IPS-20b (cell line): ENCODE measurements around the gene BIN1.

Source experiments
- H3K27ac ChIP-seq: one replicate; pipeline ENCODE4 v1.5.1; 2013; ENCODE audit warnings: low read length
- H3K27me3 ChIP-seq: 2 replicates; pipeline ENCODE4 v1.6.1; 2013; ENCODE audit warnings: mild to moderate bottlenecking, low read length, inconsistent platforms; ENCODE audit not compliant: insufficient read depth
- H3K36me3 ChIP-seq: 2 replicates; pipeline ENCODE4 v1.6.1; 2013; ENCODE audit warnings: low read depth, mild to moderate bottlenecking, inconsistent platforms, low read length, moderate library complexity; ENCODE audit not compliant: insufficient read depth
- H3K4me1 ChIP-seq: 2 replicates; pipeline ENCODE4 v1.6.1; 2013; ENCODE audit warnings: mild to moderate bottlenecking, control low read depth, inconsistent platforms, low read length, moderate library complexity; ENCODE audit not compliant: insufficient read depth
- H3K4me3 ChIP-seq: 2 replicates; pipeline ENCODE4 v1.5.1; 2013; ENCODE audit warnings: mild to moderate bottlenecking, low read length, inconsistent platforms
- H3K9ac ChIP-seq: 2 replicates; pipeline ENCODE4 v1.6.1; 2013; ENCODE audit warnings: low read depth, mild to moderate bottlenecking, inconsistent platforms, low read length, moderate library complexity
- H3K9me3 ChIP-seq: 2 replicates; pipeline ENCODE4 v1.6.1; 2013; ENCODE audit warnings: mild to moderate bottlenecking, low read depth, low read length, inconsistent platforms; ENCODE audit not compliant: insufficient read depth

Gene BIN1

GRCh38 chr2:127001751-127002150 is 105.2 kb downstream of the BIN1 start:
- Histone ChIP-seq H3K27me3 (no peaks in the 10 kb centered on the region), H3K9me3 (no peaks in the 10 kb centered on the region), H3K4me1 (peaks cover 10% of the 10 kb centered on the region; the same call in 1 of the 2 replicates), H3K36me3 (no peaks in the 10 kb centered on the region), H3K9ac (no peak overlapping the region), H3K4me3 (no peak overlapping the region), H3K27ac (no peak overlapping the region)

DNA sequence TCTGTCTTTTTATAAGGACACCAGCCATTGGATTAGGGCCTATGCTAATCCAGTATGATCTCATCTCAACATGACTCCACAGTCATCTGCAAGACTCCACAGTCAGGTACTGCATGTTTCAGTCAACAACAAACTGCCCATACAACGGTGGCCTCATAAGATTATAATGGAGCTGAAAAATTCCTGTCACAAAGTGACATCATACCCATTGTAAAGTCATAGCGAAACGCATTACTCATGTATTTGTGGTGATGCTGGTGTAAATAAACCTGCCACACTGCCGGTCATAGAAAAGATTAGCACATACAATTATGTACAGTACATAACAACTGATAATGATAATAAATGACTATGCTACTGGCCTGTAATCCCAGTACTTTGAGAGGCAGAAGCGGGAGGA is 106.0 kb downstream of the BIN1 start:
- Histone ChIP-seq H3K27ac (no peak overlapping the region), H3K4me3 (no peak overlapping the region), H3K9ac (no peak overlapping the region), H3K36me3 (no peaks in the 10 kb centered on the region), H3K9me3 (no peaks in the 10 kb centered on the region), H3K27me3 (no peaks in the 10 kb centered on the region), H3K4me1 (peaks cover 10% of the 10 kb centered on the region; the same call in 1 of the 2 replicates)

GRCh38 chr2:127000194-127000593 is 106.8 kb downstream of the BIN1 start:
- Histone ChIP-seq H3K27ac (no peak overlapping the region), H3K27me3 (no peaks in the 10 kb centered on the region), H3K4me1 (peaks cover 6% of the 10 kb centered on the region; the same call in 1 of the 2 replicates), H3K9ac (no peak overlapping the region), H3K36me3 (no peaks in the 10 kb centered on the region), H3K9me3 (no peaks in the 10 kb centered on the region), H3K4me3 (no peak overlapping the region)

GRCh38 chr2:126999106-126999756 is 107.7 kb downstream of the BIN1 start:
- Histone ChIP-seq H3K27ac (no peak overlapping the region), H3K9ac (no peak overlapping the region), H3K4me1 (no peaks in the 10 kb centered on the region), H3K36me3 (no peaks in the 10 kb centered on the region), H3K4me3 (no peak overlapping the region), H3K27me3 (no peaks in the 10 kb centered on the region), H3K9me3 (no peaks in the 10 kb centered on the region)

GRCh38 chr2:126998486-126998885 is 108.5 kb downstream of the BIN1 start:
- Histone ChIP-seq H3K36me3 (no peaks in the 10 kb centered on the region), H3K27me3 (no peaks in the 10 kb centered on the region), H3K9me3 (no peaks in the 10 kb centered on the region), H3K9ac (no peak overlapping the region), H3K4me3 (no peak overlapping the region), H3K4me1 (no peaks in the 10 kb centered on the region), H3K27ac (no peak overlapping the region)
